HG03342 (cell line): ENCODE data around the gene FIG4.
"Not testable (repeated sequence)": the region's sequence is repeated elsewhere in the genome, so short reads cannot be mapped to it uniquely, and the experiment has no call there.

Source experiments
- ATAC-seq: cut with Tn5 transposase; IDR thresholded peaks from one replicate; pipeline ENCODE4 v1.9.1; 2021; ENCODE audit warnings: mild to moderate bottlenecking, moderate library complexity; ENCODE audit not compliant: unreplicated experiment

Gene FIG4

DNA sequence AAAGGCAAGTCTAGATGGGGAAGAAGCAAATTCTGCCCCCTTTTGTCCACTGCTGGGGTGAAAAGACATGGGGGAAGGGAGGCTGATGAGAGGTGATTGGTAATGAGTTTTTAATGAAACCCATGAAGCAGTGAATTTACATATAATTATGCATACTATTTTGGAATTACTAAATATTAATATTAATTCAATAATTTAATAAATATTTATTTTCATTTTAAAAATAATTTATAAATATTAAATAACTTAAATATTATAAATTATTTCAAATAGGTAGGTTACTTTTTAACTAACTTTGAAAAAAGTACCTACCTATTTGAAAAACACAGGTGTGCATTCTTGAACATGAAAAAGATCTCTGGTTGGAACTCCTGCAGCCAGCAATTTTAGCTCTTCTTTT, 148.9 kb downstream of the FIG4 start:
- ATAC-seq = no peak

DNA sequence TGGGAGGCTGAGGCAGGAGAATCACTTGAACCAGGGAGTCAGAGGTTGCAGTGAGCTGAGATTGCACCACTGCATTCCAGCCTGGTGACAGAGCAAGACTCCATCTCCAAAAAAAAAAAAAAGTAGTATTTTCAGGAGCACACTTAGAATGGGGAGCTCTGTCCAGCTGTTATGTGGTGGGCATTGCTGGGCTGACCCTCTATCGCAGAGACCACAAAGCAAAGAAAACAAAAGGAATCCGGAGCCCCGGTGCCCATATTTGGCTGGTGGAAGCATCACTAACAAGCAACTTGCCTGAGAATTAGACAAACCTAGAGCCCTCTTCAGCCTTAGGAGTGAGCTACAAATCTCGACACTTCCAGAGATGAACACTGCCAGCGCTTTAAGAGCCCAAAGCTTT, 149.7 kb downstream of the FIG4 start:
- ATAC-seq = no peak

GRCh38 chr6:109841869-109842268, 150.8 kb downstream of the FIG4 start:
- ATAC-seq = no peak

DNA sequence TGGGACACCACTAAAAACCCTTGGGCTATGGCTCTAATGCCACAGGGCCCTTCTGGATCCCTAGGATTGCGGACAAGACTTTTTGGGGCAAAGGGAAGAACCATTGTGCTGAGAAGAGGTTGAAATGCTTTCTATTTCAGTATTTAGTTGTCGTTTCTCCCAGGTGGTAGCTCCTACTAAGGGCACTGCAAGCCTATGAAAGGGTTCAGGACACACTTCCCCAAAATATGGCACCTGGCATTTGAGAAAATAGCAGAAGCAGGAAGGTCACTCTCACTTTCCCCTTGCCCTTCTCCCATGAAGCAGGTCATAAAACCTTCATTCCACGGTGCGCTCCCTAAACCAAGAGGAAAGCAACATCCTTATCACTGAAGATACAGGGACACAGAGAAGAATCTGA, 161.6 kb downstream of the FIG4 start:
- ATAC-seq = no peak

DNA sequence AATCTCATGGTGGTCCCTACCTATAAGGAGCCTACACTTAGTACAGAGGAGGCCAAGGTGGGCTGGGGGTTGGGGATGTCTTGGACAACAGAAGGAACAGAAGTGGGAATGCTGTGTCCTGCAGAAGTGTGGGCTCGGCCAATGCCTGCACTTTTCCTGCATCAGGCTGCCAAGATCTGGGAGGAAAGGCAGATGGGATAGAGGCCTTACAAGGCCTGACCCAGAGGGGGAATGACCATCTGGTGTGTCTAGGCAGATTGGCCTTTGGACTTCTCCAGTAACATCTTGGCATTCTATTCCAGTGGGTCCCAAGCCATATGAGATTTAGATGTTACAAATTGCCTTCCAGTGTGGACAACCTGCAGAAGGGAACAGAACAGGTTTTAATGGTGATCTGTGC, 162.3 kb downstream of the FIG4 start:
- no peak for ATAC-seq

GRCh38 chr6:109853951-109854350, 162.9 kb downstream of the FIG4 start:
- no peak for ATAC-seq

DNA sequence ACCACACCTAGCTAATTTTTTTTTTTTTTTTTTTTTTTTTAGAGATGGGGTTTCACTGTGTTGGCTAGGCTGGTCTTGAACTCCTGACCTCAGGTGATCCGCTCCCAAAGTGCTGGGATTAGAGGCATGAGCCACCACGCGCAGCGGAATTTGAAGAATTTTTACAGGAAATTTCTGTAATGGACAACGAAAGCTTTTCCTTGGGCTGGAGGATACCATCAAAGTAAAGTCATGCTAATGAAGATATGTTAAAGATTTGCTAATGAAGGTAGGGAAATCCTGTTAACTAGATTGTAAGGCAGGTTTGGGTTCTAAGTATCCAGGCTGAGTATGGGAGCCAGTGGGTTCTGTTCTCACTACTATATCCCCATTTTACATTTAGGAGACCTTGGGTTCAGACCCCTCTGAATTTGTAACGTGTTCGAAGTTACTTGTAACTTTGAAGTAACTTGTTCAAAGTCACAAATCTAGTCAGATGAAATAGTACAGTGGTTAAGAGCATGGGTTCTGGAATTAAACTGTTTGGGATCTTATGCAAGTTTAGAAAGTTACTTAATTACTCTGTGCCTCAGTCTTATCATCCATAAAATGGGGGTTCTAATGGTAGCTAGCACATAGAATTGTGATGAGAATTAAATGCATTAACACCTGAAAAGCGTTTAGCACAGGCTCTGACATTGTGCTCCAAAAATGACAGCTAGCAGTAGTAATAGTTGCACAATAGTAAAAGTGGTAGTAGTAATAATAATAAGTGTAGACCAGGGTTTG, 163.6 kb downstream of the FIG4 start:
- ATAC-seq = no peak

DNA sequence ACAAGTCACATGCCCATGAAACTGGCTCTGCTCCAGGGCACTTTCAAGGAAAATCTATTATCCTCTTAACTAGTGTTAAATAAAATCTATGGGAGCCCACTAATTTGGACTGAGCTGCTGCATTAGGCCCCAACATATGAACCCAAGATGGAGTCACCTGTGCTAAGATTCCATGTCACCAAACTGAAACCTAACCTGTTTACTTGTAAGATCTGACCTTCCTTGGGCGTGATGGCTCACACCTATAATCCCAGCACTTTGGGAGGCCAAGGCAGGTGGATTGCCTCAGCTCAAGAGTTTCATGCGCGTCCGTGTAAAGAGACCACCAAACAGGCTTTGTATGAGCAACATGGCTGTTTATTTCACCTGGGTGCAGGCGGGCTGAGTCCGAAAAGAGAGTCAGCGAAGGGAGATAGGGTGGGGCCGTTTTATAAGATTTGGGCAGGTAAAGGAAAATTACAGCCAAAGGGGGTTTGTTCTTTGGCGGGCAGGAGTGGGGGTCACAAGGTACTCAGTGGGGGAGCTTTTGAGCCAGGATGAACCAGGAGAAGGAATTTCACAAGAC, 164.5 kb downstream of the FIG4 start:
- ATAC-seq = not testable (repeated sequence)

GRCh38 chr6:109861946-109862345, 170.8 kb downstream of the FIG4 start:
- no peak for ATAC-seq

DNA sequence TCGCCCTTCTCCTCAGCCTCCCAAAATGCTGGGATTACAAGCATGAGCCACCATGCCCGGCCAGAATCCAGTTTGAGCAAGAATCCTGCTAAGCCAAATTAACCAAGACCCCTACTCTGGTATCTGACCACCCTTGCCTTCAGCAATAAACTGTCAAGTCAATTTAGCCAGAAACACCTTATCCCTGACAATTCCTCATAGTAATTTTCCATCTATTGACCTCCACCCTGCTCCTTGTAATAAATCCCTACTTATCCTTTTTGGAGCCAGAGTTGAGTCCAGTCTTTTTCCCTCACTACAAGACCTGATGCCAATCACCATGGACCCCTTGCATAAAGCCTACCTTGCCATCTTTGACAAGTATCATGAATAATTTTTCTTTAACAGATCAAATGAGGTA, 173.0 kb downstream of the FIG4 start:
- no peak for ATAC-seq

GRCh38 chr6:109865968-109866367, 174.9 kb downstream of the FIG4 start:
- no peak for ATAC-seq

- ATAC-seq = no peak
These were observed 176.2 kb downstream of the FIG4 start for GRCh38 chr6:109867009-109867969.

DNA sequence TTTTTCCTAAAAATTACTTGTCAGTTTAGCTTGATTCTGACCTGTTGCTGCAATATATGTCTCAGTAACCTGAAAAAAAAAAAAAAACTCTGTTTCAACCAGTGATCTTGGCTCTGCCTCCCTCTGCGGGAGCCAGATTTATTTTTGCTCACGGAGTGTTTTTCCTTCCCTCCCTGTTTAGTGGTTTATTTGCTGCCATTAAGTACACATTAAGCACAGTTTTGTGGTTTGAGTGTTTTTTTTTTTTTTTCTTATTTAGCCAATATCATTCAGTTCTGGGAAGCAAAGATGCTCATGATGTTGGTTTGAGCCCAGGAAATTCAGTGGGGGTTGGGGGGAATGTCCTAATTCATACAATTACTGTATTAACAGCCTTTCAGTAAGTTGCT, 176.9 kb downstream of the FIG4 start:
- ATAC-seq = no peak

DNA sequence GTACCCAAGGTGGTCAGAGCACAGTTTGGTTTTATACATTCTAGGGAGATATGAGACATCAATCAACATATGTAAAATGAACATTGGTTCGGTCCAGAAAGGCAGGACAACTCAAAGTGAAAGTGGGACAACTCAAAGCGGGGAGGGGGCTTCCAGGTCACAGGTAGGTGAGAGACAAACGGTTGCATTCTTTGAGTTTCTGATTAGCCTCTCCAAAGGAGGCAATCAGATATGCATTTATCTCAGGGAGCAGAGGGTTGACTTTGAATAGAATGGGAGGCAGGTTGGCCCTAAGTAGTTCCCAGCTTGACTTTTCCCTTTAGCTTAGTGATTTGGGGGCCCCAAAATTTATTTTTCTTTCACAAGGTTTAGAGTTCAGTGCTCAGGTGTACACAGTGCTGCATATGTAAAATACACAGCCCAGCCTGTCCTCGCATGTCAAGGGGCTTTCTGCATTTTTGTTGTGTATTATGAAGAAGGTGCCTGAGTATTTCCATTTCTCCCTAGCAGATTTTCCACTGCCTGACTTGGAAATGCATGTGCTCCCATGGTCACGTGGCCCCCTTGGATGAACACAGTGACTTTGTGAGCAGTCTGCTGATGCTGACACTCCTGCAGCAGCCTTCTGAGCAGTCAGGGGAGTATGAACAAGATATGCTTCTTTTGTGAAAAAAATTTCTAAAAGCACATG, 178.4 kb downstream of the FIG4 start:
- not testable (repeated sequence) for ATAC-seq

DNA sequence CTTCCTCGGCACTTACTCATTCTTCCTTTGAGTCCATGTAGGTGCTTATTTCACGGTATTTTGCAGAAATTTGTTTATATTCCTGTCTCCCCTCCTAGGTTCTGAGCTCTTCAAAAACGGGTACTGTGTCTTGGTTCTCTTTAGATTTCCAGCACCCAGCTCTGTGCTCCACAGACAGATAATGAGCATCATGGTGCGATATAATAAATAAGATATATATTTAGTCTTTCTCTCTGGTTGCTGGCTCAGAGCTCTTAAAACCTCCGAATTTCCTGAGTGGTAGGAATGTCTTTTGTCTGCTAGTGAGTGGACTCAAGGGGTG, 179.0 kb downstream of the FIG4 start:
- no peak for ATAC-seq

DNA sequence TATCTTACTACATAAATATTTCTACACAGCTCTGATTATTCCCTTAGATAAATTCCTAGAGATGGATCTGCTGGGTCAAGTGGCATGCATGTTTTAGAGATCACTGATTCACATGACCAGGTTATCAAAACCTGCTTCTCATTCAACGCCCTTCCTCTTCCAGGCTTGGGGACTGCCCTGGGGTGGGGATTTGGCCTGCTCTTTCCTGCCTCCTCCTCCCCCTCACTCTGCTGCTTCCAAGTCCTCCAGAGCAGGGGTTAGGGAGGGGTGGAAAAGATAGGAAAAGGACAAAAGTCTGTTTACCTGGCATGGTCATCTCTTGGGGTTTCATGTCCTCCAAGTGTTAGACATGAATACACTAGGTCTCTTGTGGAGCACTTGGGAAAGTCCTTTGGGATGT, 181.5 kb downstream of the FIG4 start:
- no peak for ATAC-seq

DNA sequence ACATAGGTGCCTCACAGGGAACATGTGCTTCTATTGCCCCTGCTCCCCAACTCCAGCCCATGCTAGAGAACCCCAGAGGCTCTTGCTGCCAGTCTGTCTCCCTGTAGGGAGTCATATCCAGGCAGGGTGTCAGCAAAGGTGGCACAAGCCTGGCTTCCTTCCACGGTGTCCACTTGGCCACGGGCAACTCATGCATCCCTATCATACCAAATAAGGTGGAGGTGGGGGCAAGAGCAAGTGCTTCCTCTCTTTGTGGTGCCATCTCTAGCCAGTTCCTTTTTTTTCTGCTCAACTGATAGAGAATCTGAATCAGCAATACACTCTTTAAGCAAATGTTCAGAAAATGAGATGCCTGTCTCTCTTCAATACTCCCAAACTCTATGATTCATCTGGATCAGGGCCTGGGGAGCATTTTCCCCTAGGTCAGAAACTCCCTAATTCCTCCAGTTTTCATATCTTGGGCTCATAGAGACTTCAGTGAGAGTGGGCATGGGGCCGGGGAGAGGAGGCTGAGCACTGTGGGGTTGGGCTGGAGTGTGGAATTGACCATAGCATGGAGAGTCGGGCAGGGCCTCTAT, 182.0 kb downstream of the FIG4 start:
- ATAC-seq = no peak

GRCh38 chr6:109874086-109874485, 183.0 kb downstream of the FIG4 start:
- ATAC-seq = no peak

DNA sequence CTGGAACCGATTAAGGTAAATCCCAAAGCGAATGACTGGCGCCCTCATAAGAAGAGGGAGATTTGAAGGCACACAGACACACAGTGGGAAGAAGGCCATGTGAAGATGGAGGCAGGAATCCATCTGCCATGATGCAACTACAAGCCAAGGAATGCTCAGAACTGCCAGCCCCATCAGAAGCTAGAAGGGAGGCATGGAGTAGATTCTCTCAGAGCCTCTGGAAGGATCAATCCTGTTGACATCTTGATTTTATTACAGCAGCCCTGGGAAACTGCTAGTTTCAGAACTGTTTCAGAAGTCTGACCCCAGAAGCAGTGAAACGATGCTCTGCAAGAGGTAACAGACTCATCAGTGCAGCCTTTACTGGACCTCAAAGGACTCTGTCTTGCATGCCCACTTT, 183.5 kb downstream of the FIG4 start:
- no peak for ATAC-seq
